Renal cortex interstitium (tissue), 15 donors: Measurements from ENCODE around the gene CHST15. TPM values are rescaled to one million over a fixed set of nuclear protein-coding genes. Genes with fewer than 3 reads are reported as not detected.

Source experiments
- DNase-seq, 11 donors: peaks; one replicate each; pipeline ENCODE4 v3.0.0-alpha.2; 2013; ENCODE audit warnings: low read depth in 9 of 11, low spot score in 4 of 11; ENCODE audit errors: extremely low read depth in 1 of 11
- long read RNA-seq, 16 experiments: transcript quantifications; one replicate each; lab custom pipeline, GENCODE V29; 2026
- polyA plus RNA-seq, 3 donors: library from polyadenylated mRNA; unstranded; fragments of 120-200 nt; gene quantifications; one replicate each; pipeline ENCODE4 v1.2.1, GENCODE V29; 2013; ENCODE audit not compliant: insufficient read length in 3 of 3

CHST15 gene
- polyA plus RNA-seq = 10 to 100 TPM; 17.9 to 21.6 (median 20.7) TPM
- long read RNA-seq, donor 1, full-length matches to known transcripts = 2 of 2 reads
- long read RNA-seq, donor 1, partial matches to known transcripts = 0 of 2 reads
- long read RNA-seq, donor 1, other reads (novel, unspliced or antisense) = 0 of 2 reads
- long read RNA-seq, donor 2, partial matches to known transcripts = 0 of 2 reads
- long read RNA-seq, donor 2, other reads (novel, unspliced or antisense) = 0 of 2 reads
- long read RNA-seq, donor 3, full-length matches to known transcripts = 1 of 1 reads
- long read RNA-seq, donor 3, partial matches to known transcripts = 0 of 1 reads
- long read RNA-seq, donor 3, other reads (novel, unspliced or antisense) = 0 of 1 reads
- long read RNA-seq, donor 4, full-length matches to known transcripts = 6 of 6 reads
- long read RNA-seq, donor 4, partial matches to known transcripts = 0 of 6 reads
- long read RNA-seq, donor 4, other reads (novel, unspliced or antisense) = 0 of 6 reads
- long read RNA-seq, donor 5 = 0 reads
- long read RNA-seq, donor 6, full-length matches to known transcripts = 3 of 3 reads
- long read RNA-seq, donor 6, partial matches to known transcripts = 0 of 3 reads
- long read RNA-seq, donor 6, other reads (novel, unspliced or antisense) = 0 of 3 reads
- long read RNA-seq, donor 7, full-length matches to known transcripts = 1 of 1 reads
- long read RNA-seq, donor 7, partial matches to known transcripts = 0 of 1 reads
- long read RNA-seq, donor 7, other reads (novel, unspliced or antisense) = 0 of 1 reads
- long read RNA-seq, donor 8, full-length matches to known transcripts = 5 of 5 reads
- long read RNA-seq, donor 8, partial matches to known transcripts = 0 of 5 reads
- long read RNA-seq, donor 8, other reads (novel, unspliced or antisense) = 0 of 5 reads
- long read RNA-seq, donor 9, full-length matches to known transcripts = 1 of 8 reads
- long read RNA-seq, donor 9, partial matches to known transcripts = 7 of 8 reads
- long read RNA-seq, donor 9, other reads (novel, unspliced or antisense) = 0 of 8 reads
- long read RNA-seq, donor 10, partial matches to known transcripts = 0 of 1 reads
- long read RNA-seq, donor 10, other reads (novel, unspliced or antisense) = 0 of 1 reads
- long read RNA-seq, donor 11, full-length matches to known transcripts = 3 of 9 reads
- long read RNA-seq, donor 11, partial matches to known transcripts = 6 of 9 reads
- long read RNA-seq, donor 11, other reads (novel, unspliced or antisense) = 0 of 9 reads
- long read RNA-seq, donor 12, partial matches to known transcripts = 8 of 10 reads
- long read RNA-seq, donor 12, other reads (novel, unspliced or antisense) = 0 of 10 reads
- long read RNA-seq, donor 13 = 0 reads
- long read RNA-seq, donor 14, full-length matches to known transcripts = 6 of 6 reads
- long read RNA-seq, donor 14, partial matches to known transcripts = 0 of 6 reads
- long read RNA-seq, donor 14, other reads (novel, unspliced or antisense) = 0 of 6 reads
- long read RNA-seq, donor 15, full-length matches to known transcripts = 1 of 1 reads
- long read RNA-seq, donor 15, partial matches to known transcripts = 0 of 1 reads
- long read RNA-seq, donor 15, other reads (novel, unspliced or antisense) = 0 of 1 reads
- long read RNA-seq, donor 16, full-length matches to known transcripts = 4 of 31 reads
- long read RNA-seq, donor 16, partial matches to known transcripts = 27 of 31 reads
- long read RNA-seq, donor 16, other reads (novel, unspliced or antisense) = 0 of 31 reads

- peak in 9 of 11 donors; percentile 57 to 80 (median 75) for DNase-seq
Measured at GRCh38 chr10:124092860-124093773, at the start of gene CHST15. Gene CHST15 (minus strand): TSS chr10:124093598. CDS start chr10:124046212, 47,386 bp downstream.

- DNase-seq = no peak
Measured at GRCh38 chr10:124142960-124143359, 49.6 kb upstream of the CHST15 start.

GRCh38 chr10:124142006-124142739, 48.8 kb upstream of the CHST15 start:
- DNase-seq = no peak

GRCh38 chr10:124138883-124139348, 45.5 kb upstream of the CHST15 start:
- DNase-seq = no peak

- no peak for DNase-seq
Measured at GRCh38 chr10:124138195-124138882, 44.9 kb upstream of the CHST15 start.

GRCh38 chr10:124134251-124134893, 41.0 kb upstream of the CHST15 start:
- no peak for DNase-seq

GRCh38 chr10:124132876-124133275, 39.5 kb upstream of the CHST15 start:
- no peak for DNase-seq

GRCh38 chr10:124132306-124132705, 38.9 kb upstream of the CHST15 start:
- DNase-seq = no peak

- DNase-seq = no peak
Measured at GRCh38 chr10:124131172-124131571, 37.8 kb upstream of the CHST15 start.

GRCh38 chr10:124130198-124130900, 37.0 kb upstream of the CHST15 start:
- no peak for DNase-seq

- DNase-seq = no peak
Measured at GRCh38 chr10:124129471-124129870, 36.1 kb upstream of the CHST15 start.

- no peak for DNase-seq
Measured at GRCh38 chr10:124128811-124129145, 35.4 kb upstream of the CHST15 start.

GRCh38 chr10:124127965-124128810, 34.8 kb upstream of the CHST15 start:
- DNase-seq = no peak

- no peak for DNase-seq
Measured at GRCh38 chr10:124127563-124127962, 34.2 kb upstream of the CHST15 start.
